NCI-H2196 treated with DMSO at 0.1 percent for 48 hours (cell line): ENCODE measurements around the gene IL4I1.
A peak's percentile ranks its signal among the peaks of the same experiment; 100 is the strongest.

ENCODE experiments used
- DNase-seq: peaks from one replicate; lab custom pipeline; 2025; ENCODE audit not compliant: unreplicated experiment; lab: John Stamatoyannopoulos, UW

IL4I1 gene

GRCh38 chr19:49879243-49879963, 17.3 kb downstream of the IL4I1 start:
- no peak for DNase-seq

DNA sequence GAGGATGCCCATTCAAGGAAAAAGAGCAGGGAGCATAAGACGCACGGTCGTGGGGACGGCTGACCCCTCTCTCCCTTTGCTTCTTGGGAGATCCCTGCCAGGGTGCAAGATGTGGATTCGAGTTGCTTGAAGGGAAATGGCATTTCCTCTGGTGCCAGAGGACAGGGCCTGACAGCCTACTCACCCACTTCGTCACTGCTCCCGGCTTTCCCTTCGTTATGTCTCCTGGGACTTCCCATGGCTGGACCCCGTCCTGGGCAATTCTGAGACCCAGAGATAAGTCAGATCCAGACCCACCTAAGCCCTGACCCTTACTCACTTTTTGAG, 18.0 kb downstream of the IL4I1 start:
- DNase-seq, result no peak

GRCh38 chr19:49877879-49878743, 18.6 kb downstream of the IL4I1 start:
- DNase-seq, result peak; percentile 89

GRCh38 chr19:49877020-49877878, 19.4 kb downstream of the IL4I1 start, which contains the start of the genes AKT1S1 and TBC1D17:
TSS of gene AKT1S1 (minus strand) at chr19:49877355. CDS start at chr19:49873295, 4,060 bp downstream.
TSS of gene TBC1D17 (plus strand) at chr19:49877702. CDS start at chr19:49877724, 22 bp downstream.
- DNase-seq, result peak; percentile 99

- peak; percentile 95 for DNase-seq
These were observed 20.2 kb downstream of the IL4I1 start for GRCh38 chr19:49876422-49877019.

DNA sequence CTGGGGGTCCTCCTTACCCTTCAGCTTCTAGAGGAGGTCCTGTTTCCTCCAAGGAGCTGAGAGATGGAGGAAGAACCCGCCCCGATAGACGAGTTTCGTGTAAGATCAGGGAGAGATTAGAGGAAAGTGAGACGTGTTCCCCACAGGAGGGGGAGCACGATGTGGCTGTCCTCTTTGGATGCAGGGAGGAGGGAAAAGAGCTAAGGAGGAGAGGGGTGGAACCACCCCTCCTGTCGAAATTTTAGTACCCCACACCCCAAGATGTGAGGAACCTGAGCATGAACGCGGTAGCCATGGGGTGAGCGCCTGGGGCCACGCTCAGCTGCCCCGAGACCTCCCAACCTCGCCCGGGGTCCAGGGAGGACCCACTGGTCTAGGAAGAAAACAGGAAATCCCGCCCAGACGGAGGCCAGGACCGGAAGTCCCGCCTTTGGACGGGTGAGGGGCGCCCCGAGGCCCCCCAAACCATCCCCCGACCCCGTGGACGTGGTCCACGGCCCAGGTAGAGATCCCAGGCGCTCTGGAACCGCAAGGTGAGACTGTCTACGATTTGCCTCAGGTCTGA, 20.7 kb downstream of the IL4I1 start:
- DNase-seq, result no peak

DNA sequence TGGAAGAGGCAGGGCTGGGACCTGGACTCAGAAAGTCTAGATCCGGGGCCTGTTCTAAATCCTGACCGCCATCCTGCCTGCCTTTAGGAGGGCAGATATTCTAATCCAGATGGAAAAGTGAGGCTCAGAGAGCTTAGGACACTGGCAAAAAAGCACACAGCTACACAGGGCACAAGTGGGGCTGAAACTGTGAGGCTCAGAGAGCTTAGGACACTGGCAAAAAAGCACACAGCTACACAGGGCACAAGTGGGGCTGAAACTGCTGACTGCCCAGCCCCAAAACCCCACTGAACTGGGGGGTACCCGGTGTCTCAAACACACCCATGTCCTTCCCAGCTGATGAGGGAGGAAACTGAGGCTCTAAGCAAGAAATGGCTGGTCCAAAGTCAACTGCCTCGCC, 21.5 kb downstream of the IL4I1 start:
- no peak for DNase-seq

- no peak for DNase-seq
These were observed 22.1 kb downstream of the IL4I1 start for GRCh38 chr19:49874503-49875157.

- no peak for DNase-seq
These were observed 22.9 kb downstream of the IL4I1 start for GRCh38 chr19:49873834-49874233.

DNA sequence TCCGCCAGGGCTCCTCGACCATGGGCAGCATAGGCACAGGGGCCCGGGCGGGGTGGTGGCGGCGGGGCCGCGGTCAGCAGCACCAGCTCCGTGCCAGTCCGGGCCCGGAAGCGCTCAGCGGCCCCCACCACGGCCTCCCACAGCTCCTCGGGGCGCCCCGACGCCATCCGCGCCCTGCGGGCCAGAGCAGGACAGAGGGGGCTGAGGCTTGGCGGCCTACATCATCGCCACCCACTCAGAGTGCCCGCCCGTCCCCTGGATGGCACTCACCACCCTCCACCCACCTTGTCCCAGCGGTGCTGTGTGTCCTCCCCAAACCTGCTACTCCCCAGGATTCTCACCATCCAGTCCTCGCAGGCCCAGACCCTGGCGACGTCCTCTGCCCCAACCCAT, 23.6 kb downstream of the IL4I1 start:
- DNase-seq, result no peak

DNA sequence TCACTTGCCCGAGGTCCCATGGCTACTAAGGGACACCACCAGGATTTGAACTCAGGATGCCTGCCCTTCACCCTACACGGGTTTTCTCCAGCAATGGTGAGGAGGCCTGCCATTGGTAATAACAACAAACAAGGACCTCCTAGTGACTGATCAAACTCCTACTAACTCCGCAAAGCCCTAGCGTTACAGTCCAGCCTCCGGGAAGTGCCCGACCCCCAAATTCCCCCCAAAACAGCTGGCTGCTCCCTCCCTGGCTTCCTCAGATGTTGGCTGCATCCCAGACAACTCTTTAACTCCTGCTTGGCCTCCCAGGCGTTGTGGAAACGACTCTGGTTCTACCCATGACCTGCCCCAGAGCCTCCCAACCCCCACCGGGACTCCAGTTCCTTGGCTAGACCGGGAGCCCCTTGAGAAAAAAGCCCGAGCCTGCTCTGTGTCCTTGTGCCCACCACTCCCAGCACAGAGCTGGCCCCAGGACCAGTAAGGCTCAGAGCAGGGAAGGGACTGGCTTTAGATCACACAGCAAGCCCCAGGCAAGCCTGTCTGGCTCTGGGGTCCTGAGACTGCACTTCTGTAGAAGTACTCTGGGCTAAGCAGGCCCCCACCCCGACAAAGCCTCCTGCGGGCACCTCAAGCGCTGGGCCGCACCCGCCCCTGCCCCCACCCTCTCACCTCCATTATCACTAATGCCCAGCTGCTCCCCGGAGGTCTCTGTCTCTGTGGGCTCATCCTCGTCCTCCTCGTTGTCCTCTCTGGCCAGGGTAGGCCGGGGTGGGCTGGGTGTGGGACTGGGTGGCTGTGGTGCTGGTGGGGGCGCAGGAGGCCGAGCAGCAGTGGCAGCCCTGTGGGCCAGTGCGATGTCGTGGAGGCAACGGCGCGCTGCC, 24.2 kb downstream of the IL4I1 start:
- no peak for DNase-seq

- DNase-seq, result no peak
These were observed 25.2 kb downstream of the IL4I1 start for GRCh38 chr19:49871349-49871985.

DNA sequence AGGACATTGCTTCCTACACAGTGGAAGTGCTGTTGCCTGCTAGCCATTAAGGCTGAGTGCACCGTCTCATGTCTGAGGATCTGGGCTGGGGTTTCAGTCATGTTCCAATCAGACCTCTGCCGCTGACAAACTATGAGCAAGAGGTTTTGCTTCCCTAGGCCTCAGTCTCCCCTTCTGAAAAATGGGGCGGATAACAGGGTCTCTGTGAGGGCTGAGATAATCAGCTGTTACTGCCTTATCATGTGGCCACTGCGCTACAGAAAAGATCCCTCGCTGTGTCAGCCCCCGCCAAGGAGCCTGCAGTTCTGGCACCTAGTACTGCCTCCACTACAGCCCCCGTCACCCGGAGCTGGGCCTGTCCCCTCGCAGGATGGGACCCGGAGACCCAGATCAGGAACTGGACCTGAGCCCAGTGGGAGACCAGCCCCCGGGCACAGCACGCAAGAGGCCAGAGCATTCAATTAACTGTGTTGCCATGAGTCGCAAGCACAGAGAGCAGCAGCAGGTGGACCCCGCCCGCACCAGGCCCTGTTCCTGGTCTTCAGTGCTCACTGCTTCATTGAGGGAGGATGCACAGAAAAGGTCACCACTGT, 26.3 kb downstream of the IL4I1 start:
- DNase-seq, result no peak

DNA sequence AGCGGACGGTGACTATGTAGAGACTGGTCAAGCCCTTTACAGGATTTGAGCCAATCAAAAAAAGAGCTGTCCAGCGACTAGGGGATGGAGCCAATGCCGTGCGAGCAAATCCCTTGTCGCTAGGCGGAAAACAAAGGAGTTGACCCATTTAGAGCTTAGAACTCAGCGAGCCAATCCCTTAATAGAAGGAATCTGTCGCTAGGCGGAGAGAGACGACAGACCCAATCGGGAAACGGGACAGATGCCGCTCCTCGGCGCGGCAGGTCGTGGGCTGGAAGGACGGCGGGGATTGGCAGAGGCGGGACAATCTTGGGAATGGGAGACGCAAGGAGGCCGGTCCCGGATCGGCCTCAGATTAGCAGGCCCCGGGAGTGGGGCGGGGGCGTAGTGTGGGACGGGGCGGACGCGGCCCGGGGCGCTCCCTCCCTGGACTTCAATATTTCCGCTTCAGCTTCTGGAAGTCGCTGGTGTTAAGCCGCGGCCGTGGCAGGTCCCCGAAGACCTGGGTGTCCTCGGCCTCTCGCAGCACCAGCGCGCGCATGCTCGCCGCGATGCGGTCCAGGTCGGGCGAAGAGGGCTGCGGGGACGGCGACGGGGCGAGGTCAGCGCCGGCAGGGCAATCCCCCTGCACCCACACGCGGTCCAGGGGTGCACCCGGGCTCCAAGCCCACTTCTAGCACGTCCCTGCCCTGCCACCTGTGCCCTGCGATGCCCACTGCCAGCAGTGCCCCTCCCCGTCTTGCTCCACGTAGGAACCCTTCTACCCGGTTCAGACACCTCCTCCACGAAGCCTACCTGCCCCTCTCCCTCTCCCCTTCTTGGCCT, 27.0 kb downstream of the IL4I1 start:
- peak; percentile 99 for DNase-seq

- DNase-seq, result no peak
These were observed 27.6 kb downstream of the IL4I1 start for GRCh38 chr19:49869009-49869483.

DNA sequence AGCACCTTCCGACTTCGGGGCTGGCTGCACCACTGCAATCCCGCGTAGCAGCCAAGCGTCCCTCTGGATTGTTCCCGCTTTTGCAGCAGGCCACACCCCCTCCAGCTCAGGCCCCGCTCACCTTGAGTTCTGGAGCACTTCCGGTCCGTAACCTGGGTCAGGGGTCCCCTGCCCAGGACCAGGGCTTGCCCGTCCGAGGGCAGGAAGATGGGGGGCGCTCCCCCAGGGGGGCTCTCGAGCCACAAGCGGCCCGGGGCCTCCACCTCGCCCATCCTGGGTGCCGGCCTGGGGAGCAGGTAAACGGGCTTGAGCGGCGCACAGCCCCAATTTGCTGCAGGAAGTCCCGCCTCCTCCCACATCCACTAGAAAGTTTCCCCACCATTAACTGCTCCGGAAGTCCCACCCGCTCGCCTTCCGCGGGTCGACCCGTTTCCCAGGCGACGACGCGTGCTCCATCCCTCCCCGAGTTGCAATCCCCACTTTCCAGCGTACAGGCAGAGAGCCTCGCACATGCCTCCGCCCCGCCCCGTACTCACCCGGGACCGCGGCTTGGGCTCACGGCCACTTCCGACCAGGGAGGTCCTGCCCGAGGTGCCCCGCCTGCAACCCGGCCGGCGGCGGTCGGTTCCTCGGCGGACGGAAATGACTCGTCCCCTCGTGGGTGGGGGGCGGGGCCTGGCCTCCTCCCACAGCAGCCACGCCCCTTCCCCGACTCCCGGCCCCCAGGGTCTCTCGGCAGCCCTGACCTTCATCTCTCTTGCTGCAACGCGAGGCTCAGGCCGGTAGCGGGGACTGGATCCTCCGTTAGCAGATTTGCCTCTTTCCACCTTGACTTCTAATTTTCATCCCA, 29.5 kb downstream of the IL4I1 start, which contains the start of gene PNKP:
PNKP (minus strand) TSS at position 644 of the 850 bp plus-strand sequence; CDS start at position 272, 372 bp downstream.
- peak; percentile 97 for DNase-seq
